SJSA1 (cell line): ENCODE measurements around the gene DPAGT1. TPM values are rescaled to one million over a fixed set of nuclear protein-coding genes. Genes with fewer than 3 reads are reported as not detected.

ENCODE experiments used
- DNase-seq, 2 experiments: peaks; one replicate each; pipeline ENCODE4 v3.0.0-alpha.2; 2015 to 2020; ENCODE audit warnings: low spot score in 2 of 2, low read depth in 1 of 2
- H3K27ac ChIP-seq: fragments of 250-450 bp; sonication (Bioruptor Pico); 2 replicates; pipeline ENCODE4 v1.5.1; 2020; ENCODE audit warnings: mild to moderate bottlenecking, moderate library complexity
- H3K27me3 ChIP-seq: fragments of 250-450 bp; sonication (Bioruptor Pico); replicated peaks from 2 replicates; pipeline ENCODE4 v1.5.1; 2020; ENCODE audit warnings: mild to moderate bottlenecking, moderate library complexity
- H3K36me3 ChIP-seq: fragments of 250-450 bp; sonication (Bioruptor Pico); 2 replicates; pipeline ENCODE4 v1.5.1; 2020; ENCODE audit warnings: mild to moderate bottlenecking
- H3K4me1 ChIP-seq: fragments of 250-450 bp; sonication (Bioruptor Pico); replicated peaks from 2 replicates; pipeline ENCODE4 v1.6.1; 2021; ENCODE audit warnings: mild to moderate bottlenecking
- H3K4me3 ChIP-seq: fragments of 250-450 bp; sonication (Bioruptor Pico); 2 replicates; pipeline ENCODE4 v1.5.1; 2020; ENCODE audit warnings: mild to moderate bottlenecking
- H3K9me3 ChIP-seq: fragments of 250-450 bp; sonication (Bioruptor Pico); replicated peaks from 2 replicates; pipeline ENCODE4 v1.5.1; 2020; ENCODE audit warnings: mild to moderate bottlenecking
- total RNA-seq: library from RNA; depleted of rRNA; stranded (reverse); fragments of >200 nt; shearing (Covaris generic); gene quantifications from 2 replicates; pipeline ENCODE4 v1.2.3, GENCODE V29; 2014

The DPAGT1 gene
- total RNA-seq, 1 experiment from 2014 or later: 9.7 TPM

GRCh38 chr11:119121008-119121810 lies 19.6 kb upstream of the DPAGT1 start, which contains the start of gene HINFP:
TSS of gene HINFP (plus strand) at chr11:119121580. CDS start at chr11:119126945, 5,365 bp downstream.
- no peaks in the 10 kb centered on the region for H3K9me3 ChIP-seq
- H3K4me1 ChIP-seq: peaks cover 12% of the 10 kb centered on the region
- H3K4me3 ChIP-seq: peak within 1 kb of the TSS; percentile 70
- peak; percentile 84 to 97 for DNase-seq
- H3K27ac ChIP-seq: peak within 1 kb of the TSS; percentile 15; the same call in 1 of the 2 replicates
- H3K36me3 ChIP-seq: no peaks in the 10 kb centered on the region
- H3K27me3 ChIP-seq: no peaks in the 10 kb centered on the region

GRCh38 chr11:119120639-119121007 lies 19.0 kb upstream of the DPAGT1 start:
- H3K4me3 ChIP-seq: peak overlapping the region; percentile 70
- H3K27me3 ChIP-seq: no peaks in the 10 kb centered on the region
- H3K27ac ChIP-seq: peak overlapping the region; percentile 15; the same call in 1 of the 2 replicates
- H3K9me3 ChIP-seq: no peaks in the 10 kb centered on the region
- no peak for DNase-seq
- peaks cover 12% of the 10 kb centered on the region for H3K4me1 ChIP-seq
- H3K36me3 ChIP-seq: no peaks in the 10 kb centered on the region

GRCh38 chr11:119118946-119119345 lies 17.3 kb upstream of the DPAGT1 start:
- no peaks in the 10 kb centered on the region for H3K9me3 ChIP-seq
- no peaks in the 10 kb centered on the region for H3K27me3 ChIP-seq
- no peak for DNase-seq
- no peak overlapping the region for H3K4me3 ChIP-seq
- peaks cover 12% of the 10 kb centered on the region for H3K4me1 ChIP-seq
- H3K27ac ChIP-seq: no peak overlapping the region
- H3K36me3 ChIP-seq: no peaks in the 10 kb centered on the region

DNA sequence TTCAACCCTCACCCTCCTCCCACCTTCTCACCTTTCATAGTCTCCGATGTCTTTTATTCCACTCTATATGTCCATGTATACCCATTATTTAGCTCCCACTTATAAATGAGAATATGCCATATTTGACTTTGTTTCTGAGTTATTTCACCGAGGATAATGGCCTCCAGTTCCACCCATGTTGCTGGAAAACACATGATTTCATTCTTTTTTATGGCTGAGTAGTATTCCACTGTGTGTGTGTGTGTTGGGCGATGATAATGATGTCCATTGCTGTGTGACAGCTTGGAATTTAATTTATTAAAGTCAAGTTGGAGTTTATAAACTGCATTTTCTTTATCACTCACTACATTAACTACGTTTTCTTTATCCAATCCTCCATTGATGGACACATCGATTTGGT lies 16.6 kb upstream of the DPAGT1 start:
- H3K9me3 ChIP-seq: no peaks in the 10 kb centered on the region
- DNase-seq: no peak
- H3K27me3 ChIP-seq: no peaks in the 10 kb centered on the region
- H3K27ac ChIP-seq: no peak overlapping the region
- H3K4me3 ChIP-seq: no peak overlapping the region
- H3K4me1 ChIP-seq: peaks cover 12% of the 10 kb centered on the region
- H3K36me3 ChIP-seq: no peaks in the 10 kb centered on the region

- no peak overlapping the region for H3K4me3 ChIP-seq
- no peaks in the 10 kb centered on the region for H3K9me3 ChIP-seq
- H3K27me3 ChIP-seq: no peaks in the 10 kb centered on the region
- no peak overlapping the region for H3K27ac ChIP-seq
- DNase-seq: no peak
- H3K36me3 ChIP-seq: no peaks in the 10 kb centered on the region
- H3K4me1 ChIP-seq: peaks cover 8% of the 10 kb centered on the region
Observed at GRCh38 chr11:119117004-119117706, 15.5 kb upstream of the DPAGT1 start.

DNA sequence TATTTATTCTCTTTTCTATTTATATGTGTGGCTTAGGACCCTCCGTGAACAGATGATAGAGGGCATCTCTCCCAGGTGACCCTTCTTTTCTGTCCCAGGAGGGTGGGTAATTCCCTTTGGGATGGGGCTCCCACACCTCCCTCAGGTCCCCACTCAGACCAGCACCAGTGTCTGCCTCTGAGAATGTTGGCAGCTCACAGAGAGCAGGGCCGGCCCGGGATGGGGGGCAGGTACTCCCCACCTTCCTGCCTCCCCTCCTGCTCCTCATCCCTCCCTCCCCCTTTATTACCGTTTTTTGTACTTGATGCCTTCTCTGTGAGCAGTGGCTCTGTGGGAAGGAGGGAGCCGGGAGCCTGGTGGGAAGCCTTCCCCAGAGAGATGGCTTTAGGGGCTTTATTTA lies 14.9 kb upstream of the DPAGT1 start:
- Histone ChIP-seq H3K4me1 (peaks cover 7% of the 10 kb centered on the region), H3K27me3 (no peaks in the 10 kb centered on the region), H3K36me3 (no peaks in the 10 kb centered on the region), H3K9me3 (no peaks in the 10 kb centered on the region), H3K27ac (no peak overlapping the region), H3K4me3 (no peak overlapping the region)
- no peak for DNase-seq

DNA sequence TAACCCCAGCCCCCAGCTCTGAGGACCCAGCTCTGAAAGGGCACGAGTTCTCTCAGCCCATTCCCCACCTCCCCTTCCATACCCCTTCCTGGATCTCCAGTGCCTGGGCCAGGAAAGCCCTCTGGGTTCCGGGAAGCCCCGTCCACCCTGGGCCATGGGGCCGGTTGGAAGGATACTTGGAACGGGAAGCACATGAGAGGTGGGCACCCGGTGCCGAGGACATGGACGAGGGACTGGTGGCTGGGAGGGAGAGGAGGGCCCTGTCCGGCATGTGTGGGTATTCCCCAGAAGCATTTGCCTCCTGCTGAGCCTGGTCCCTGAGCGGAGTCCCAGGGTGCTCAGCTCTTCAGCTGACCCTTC lies 14.6 kb upstream of the DPAGT1 start:
- no peak overlapping the region for H3K27ac ChIP-seq
- no peak overlapping the region for H3K4me3 ChIP-seq
- no peak for DNase-seq
- H3K27me3 ChIP-seq: no peaks in the 10 kb centered on the region
- no peaks in the 10 kb centered on the region for H3K36me3 ChIP-seq
- H3K9me3 ChIP-seq: no peaks in the 10 kb centered on the region
- H3K4me1 ChIP-seq: peaks cover 7% of the 10 kb centered on the region

GRCh38 chr11:119115484-119116234 lies 14.0 kb upstream of the DPAGT1 start:
- H3K4me3 ChIP-seq: no peak overlapping the region
- H3K27me3 ChIP-seq: no peaks in the 10 kb centered on the region
- H3K4me1 ChIP-seq: peaks cover 4% of the 10 kb centered on the region
- DNase-seq: no peak
- no peaks in the 10 kb centered on the region for H3K36me3 ChIP-seq
- H3K27ac ChIP-seq: no peak overlapping the region
- no peaks in the 10 kb centered on the region for H3K9me3 ChIP-seq

GRCh38 chr11:119114351-119114750 lies 12.7 kb upstream of the DPAGT1 start:
- Histone ChIP-seq H3K36me3 (no peaks in the 10 kb centered on the region), H3K27me3 (no peaks in the 10 kb centered on the region), H3K4me3 (no peak overlapping the region), H3K4me1 (no peaks in the 10 kb centered on the region), H3K27ac (no peak overlapping the region), H3K9me3 (no peaks in the 10 kb centered on the region)
- no peak for DNase-seq

GRCh38 chr11:119113716-119114115 lies 12.1 kb upstream of the DPAGT1 start:
- Histone ChIP-seq H3K27me3 (no peaks in the 10 kb centered on the region), H3K4me1 (no peaks in the 10 kb centered on the region), H3K4me3 (no peak overlapping the region), H3K27ac (no peak overlapping the region), H3K36me3 (no peaks in the 10 kb centered on the region), H3K9me3 (no peaks in the 10 kb centered on the region)
- no peak for DNase-seq

DNA sequence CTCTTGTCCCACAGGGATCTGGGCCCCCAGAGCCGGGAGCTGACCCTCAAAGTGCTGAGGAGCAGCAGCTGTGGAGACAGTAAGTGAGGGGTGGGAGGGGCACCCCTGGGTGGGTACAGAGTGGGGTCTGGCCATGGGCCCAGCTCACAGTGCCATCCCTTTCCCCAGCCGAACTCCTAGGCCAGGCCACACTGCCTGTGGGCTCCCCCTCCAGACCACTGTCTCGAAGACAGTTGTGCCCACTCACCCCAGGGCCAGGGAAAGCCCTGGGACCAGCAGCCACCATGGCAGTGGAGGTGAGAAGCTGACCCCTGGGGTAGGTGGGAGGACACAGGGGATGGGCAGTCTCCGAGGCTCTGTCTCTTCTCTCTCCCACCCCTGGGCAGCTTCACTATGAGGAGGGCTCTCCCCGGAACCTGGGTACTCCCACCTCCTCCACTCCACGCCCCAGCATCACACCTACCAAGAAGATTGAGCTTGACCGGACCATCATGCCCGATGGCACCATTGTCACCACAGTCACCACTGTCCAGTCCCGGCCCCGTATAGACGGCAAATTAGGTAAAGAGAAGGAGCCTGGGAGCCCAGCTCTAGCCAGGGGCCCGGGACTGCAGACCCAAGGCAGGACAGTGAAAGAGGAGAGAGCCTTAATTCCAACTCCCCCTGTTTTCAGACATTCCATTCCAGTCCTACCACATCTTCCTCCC lies 10.8 kb upstream of the DPAGT1 start:
- Histone ChIP-seq H3K27ac (no peak overlapping the region), H3K27me3 (no peaks in the 10 kb centered on the region), H3K36me3 (no peaks in the 10 kb centered on the region; the same call in 1 of the 2 replicates), H3K4me1 (peaks cover 9% of the 10 kb centered on the region), H3K9me3 (no peaks in the 10 kb centered on the region), H3K4me3 (no peak overlapping the region)
- DNase-seq: no peak

DNA sequence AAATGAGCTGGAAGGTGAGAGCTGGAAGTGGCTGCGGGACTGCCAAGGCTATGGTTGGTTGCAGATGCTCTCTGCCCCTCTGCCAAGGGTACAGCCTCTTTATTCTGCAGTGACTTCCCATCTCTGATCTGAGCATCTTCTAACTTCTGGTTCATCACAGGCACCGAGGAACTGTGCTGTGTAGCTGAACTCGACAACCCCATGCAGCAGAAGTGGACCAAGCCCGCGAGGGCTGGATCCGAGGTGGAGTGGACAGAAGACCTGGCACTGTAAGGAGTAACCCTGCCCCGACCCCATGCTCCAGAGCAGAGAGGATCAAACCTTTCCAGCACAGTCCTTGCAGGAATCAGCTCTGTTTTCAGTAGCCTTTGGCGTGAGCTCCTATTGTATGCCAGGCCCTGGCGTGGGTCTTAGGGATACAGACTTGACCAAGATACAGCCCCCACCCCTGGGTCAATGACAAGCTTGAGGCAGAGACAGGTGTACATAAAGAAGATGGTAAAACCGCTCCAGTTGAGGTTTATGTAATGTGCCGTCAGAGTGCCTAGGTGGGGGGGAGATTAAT lies 9.8 kb upstream of the DPAGT1 start:
- Histone ChIP-seq H3K27me3 (no peaks in the 10 kb centered on the region), H3K27ac (no peak overlapping the region), H3K9me3 (no peaks in the 10 kb centered on the region), H3K36me3 (no peaks in the 10 kb centered on the region; the same call in 1 of the 2 replicates), H3K4me3 (no peak overlapping the region), H3K4me1 (peaks cover 14% of the 10 kb centered on the region)
- no peak for DNase-seq

DNA sequence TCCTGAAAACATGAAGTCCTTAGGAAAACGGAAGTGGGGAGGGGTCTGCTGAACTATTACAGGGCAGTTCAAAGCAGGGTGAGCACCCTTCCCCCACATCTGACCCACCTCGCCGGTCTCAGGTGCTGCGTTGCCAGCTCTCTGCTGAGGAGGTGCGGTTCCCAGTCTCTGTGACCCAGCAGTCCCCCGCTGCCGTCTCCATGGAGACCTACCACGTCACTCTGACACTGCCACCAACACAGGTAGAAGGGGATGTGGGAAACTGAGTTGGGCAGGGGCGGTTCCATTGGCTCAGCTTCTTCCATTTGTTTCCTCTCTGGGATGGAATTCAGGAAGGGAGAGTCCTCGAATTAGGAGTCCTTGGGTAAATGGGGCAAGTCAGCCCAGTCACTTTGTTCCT lies 8.8 kb upstream of the DPAGT1 start:
- Histone ChIP-seq H3K4me1 (peaks cover 15% of the 10 kb centered on the region), H3K36me3 (no peaks in the 10 kb centered on the region; the same call in 1 of the 2 replicates), H3K4me3 (no peak overlapping the region), H3K9me3 (no peaks in the 10 kb centered on the region), H3K27me3 (no peaks in the 10 kb centered on the region), H3K27ac (no peak overlapping the region)
- no peak for DNase-seq
